Effector memory CD4-positive, alpha-beta T cell (primary cell): ENCODE measurements around the gene MFSD2B.
A peak's percentile ranks its signal among the peaks of the same experiment; 100 is the strongest.
"Not testable (repeated sequence)": the region's sequence is repeated elsewhere in the genome, so short reads cannot be mapped to it uniquely, and the experiment has no call there.

ENCODE experiments used
- DNase-seq, 3 donors: peaks; one replicate each; pipeline ENCODE4 v3.0.0-alpha.2; 2020
- H3K27ac ChIP-seq: 2 replicates; pipeline ENCODE4 v1.7.0; 2013; ENCODE audit warnings: mild to moderate bottlenecking, low read length, moderate library complexity; ENCODE audit not compliant: insufficient read depth, poor library complexity, severe bottlenecking
- H3K27me3 ChIP-seq: replicated peaks from 2 replicates; pipeline ENCODE4 v1.7.0; 2013; ENCODE audit warnings: mild to moderate bottlenecking, low read length; ENCODE audit not compliant: insufficient read depth, control insufficient read depth, poor library complexity, severe bottlenecking
- H3K36me3 ChIP-seq: 2 replicates; pipeline ENCODE4 v1.7.0; 2013; ENCODE audit warnings: mild to moderate bottlenecking, low read length, moderate library complexity; ENCODE audit not compliant: control insufficient read depth, insufficient read depth
- H3K4me1 ChIP-seq: 2 replicates; pipeline ENCODE4 v1.7.0; 2013; ENCODE audit warnings: low read length, mild to moderate bottlenecking; ENCODE audit not compliant: control insufficient read depth, insufficient read depth, poor library complexity, severe bottlenecking
- H3K4me3 ChIP-seq: 2 replicates; pipeline ENCODE4 v1.7.0; 2013; ENCODE audit warnings: low read length, low read depth, mild to moderate bottlenecking; ENCODE audit not compliant: insufficient read depth, poor library complexity, severe bottlenecking
- H3K9me3 ChIP-seq: 2 replicates; pipeline ENCODE4 v1.7.0; 2013; ENCODE audit warnings: mild to moderate bottlenecking, low read length, moderate library complexity; ENCODE audit not compliant: control insufficient read depth

Gene MFSD2B

DNA sequence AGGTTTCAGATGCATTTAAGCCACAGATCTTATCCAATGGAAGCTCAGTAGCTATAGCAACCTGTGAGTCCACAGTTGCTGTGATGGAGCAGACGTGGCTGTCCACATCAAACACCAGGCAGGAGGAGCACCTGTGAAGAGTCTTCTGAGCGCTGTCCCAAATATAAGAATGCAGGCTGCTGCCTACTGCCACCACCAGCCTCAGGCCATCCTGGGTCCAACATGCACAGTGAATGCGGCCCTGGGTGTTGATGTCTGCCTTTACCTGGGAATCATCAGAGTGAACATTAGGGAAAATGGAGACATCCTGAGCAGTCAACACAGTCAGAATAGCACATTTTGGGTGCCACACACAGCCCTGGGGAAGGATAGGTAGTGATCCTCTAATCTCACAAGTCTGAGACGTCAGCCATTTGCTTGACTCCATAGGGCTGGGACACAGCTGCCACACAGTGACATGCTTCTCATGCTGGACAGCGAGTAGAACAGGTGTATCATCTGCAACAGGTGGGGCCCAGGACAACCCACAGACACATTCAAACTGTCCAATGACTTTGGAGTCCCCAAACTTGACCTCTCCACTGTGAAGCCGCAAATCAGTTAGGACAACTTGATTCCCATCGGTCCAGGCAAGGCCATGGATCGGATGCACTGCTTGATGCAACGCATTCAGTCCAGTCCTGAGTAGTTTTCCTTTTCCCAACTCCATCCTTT lies 29.1 kb downstream of the MFSD2B start:
- no peaks in the 10 kb centered on the region for H3K9me3 ChIP-seq
- no peak overlapping the region for H3K27ac ChIP-seq

DNA sequence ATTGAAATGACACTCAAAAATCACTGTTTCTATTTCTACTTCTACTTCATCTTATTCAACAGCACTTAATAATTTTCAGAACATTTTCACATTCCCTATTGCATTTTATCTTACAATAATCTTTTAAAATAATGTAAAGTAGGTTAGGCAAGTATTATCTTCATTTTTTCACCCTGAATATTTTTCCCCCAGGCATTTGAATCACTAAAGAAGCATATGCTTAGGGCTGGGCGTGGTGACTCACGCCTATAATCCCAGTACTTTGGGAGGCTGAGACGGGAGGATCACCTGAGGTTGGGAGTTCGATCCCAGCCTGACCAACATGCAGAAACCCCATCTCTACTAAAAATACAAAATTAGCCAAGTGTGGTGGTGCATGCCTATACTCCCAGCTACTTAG lies 30.6 kb downstream of the MFSD2B start:
- peaks cover 13% of the 10 kb centered on the region for H3K36me3 ChIP-seq

More for the DNA sequence above, 29.1 kb downstream of the MFSD2B start:
- Histone ChIP-seq H3K27me3 (no peaks in the 10 kb centered on the region), H3K4me1 (no peaks in the 10 kb centered on the region), H3K4me3 (no peak overlapping the region), H3K36me3 (peaks cover 13% of the 10 kb centered on the region)
- no peak for DNase-seq

DNA sequence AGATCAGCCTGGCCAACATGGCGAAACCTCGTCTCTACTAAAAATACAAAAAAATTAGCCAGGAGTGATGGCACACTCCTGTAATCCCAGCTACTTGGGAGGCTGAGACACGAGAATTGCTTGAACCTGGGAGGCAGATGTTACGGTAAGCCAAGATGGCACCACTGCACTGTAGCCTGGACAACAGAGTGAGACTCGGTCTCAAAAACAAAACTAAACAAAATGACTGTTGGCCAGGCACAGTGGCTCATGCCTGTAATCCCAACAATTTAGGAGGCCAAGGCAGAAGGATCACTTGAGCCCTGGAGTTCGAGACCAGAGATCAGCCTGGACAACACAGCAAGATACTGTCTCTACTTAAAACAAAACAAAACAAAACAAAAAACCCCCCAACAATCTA lies 33.2 kb downstream of the MFSD2B start:
- not testable (repeated sequence) for H3K4me3 ChIP-seq, H3K27me3 ChIP-seq, DNase-seq, H3K4me1 ChIP-seq, H3K27ac ChIP-seq, H3K9me3 ChIP-seq
- H3K36me3 ChIP-seq, result peaks cover 12% of the 10 kb centered on the region

More for the DNA sequence above, 30.6 kb downstream of the MFSD2B start:
- Histone ChIP-seq H3K27me3 (no peaks in the 10 kb centered on the region), H3K9me3 (no peaks in the 10 kb centered on the region), H3K4me1 (no peaks in the 10 kb centered on the region), H3K4me3 (no peak overlapping the region), H3K27ac (no peak overlapping the region)
- DNase-seq, result no peak

DNA sequence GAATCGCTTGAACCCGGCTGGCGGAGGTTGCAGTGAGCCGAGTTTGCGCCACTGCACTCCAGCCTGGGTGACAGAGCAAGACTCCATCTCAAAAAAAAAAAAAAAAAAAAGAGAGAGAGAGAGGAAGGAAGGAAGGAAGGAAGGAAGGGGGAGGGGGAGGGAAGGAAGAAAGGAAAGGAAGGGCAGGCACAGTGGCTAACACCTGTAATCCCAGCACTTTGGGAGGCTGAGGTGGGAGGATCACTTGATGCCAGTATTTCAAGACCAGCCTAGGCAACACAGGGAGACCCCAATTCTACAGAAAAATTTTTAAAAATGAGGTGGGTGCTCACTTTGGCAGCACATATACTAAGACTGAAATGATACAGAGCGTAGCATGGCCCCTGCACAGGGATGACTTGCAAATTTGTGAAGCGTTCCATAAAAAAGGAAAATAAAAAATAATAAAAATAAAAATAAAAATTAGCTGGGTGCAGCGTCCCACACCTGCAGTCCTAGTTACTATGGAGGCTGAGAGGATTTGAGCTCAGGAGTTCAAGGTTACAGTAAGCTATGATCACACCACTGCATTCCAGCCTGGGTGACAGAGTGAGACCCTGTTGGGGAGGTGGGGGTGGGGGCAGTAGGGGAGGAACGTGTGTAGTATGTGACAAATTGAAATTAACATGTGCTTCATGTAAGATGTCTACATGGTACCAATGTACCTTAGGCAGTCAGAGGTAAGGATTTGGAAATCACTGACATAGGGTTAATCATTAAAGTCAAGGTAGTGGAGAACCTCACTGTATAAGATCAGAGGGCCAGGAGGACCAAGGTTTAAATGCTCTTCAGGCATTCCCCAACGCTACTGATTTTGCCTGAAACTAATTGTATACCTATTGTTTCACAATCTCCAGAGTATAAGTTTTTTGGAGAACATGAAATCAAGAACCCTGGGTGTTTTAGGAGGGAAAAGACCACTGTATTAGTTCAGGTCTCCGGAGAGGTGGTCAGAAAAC lies 35.9 kb downstream of the MFSD2B start:
- H3K27me3 ChIP-seq, result peaks cover 15% of the 10 kb centered on the region
- DNase-seq, result no peak
- H3K4me3 ChIP-seq, result no peak overlapping the region
- H3K27ac ChIP-seq, result no peak overlapping the region
- peaks cover 18% of the 10 kb centered on the region for H3K4me1 ChIP-seq
- no peaks in the 10 kb centered on the region for H3K36me3 ChIP-seq
- H3K9me3 ChIP-seq, result no peaks in the 10 kb centered on the region

DNA sequence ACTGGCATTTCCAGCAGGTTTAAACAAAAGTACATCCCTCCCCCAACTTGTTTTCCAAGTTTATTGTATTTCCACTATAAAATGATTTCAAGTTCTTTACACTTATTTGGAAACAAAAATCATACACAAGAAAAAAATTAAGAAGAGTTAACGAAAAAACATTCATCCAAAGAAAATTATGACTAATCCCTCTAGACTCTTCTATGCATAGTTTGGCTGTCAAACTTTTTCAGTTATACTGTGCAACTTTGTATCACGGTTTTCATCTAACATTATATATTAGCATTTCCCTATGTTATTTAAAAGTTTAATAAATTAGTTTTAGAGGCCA lies 36.7 kb downstream of the MFSD2B start:
- peaks cover 15% of the 10 kb centered on the region for H3K27me3 ChIP-seq
- no peaks in the 10 kb centered on the region for H3K9me3 ChIP-seq
- DNase-seq, result no peak
- H3K36me3 ChIP-seq, result no peaks in the 10 kb centered on the region
- H3K4me1 ChIP-seq, result peaks cover 18% of the 10 kb centered on the region
- H3K27ac ChIP-seq, result no peak overlapping the region
- H3K4me3 ChIP-seq, result peak overlapping the region; percentile 83

DNA sequence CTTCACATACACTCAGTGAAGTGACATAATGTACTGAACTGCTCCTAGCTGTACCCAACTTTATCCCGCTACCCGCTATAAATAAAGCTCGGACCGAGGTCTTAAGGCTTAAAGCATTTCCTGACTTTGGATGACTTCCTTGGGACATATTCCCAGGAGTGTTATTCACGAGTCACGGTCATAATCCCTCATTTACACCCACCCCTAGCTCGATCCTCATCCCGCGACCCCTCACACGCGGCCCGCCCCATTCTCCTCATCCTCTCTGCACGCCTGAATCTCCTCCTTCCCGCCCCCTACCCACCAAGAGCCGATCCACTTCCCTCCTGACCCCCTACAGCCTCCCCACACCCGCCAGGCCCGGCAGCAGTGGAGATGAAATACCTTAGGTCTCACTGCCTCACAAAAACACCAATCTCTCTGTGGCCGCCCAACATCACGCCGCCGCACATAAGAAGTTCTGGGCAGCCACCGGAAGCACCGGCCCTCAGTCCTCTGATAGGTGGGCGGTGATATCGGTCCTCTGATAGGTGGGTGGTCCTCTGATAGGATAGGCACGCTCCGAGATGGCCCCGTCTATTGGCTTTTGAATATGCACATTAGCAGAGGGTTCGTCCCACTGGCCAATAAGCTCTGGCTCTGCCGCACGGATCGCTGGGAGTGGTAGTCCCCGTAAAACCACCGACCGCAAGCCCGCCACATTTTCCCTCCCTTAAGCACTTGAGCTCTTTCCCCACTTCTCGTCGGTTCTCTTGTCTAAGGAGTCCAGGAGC lies 37.2 kb downstream of the MFSD2B start, which contains the start of gene WDCP:
WDCP (minus strand) TSS at position 462 of the 773 bp plus-strand sequence. CDS start 7,897 bp downstream, outside the sequence.
- peak within 1 kb of the TSS; percentile 83 for H3K4me3 ChIP-seq
- H3K27me3 ChIP-seq, result peaks cover 15% of the 10 kb centered on the region
- no peaks in the 10 kb centered on the region for H3K36me3 ChIP-seq
- H3K27ac ChIP-seq, result peak within 1 kb of the TSS; percentile 69
- DNase-seq, result peak; percentile 91 to 94 (median 91)
- no peaks in the 10 kb centered on the region for H3K9me3 ChIP-seq
- H3K4me1 ChIP-seq, result peaks cover 18% of the 10 kb centered on the region

DNA sequence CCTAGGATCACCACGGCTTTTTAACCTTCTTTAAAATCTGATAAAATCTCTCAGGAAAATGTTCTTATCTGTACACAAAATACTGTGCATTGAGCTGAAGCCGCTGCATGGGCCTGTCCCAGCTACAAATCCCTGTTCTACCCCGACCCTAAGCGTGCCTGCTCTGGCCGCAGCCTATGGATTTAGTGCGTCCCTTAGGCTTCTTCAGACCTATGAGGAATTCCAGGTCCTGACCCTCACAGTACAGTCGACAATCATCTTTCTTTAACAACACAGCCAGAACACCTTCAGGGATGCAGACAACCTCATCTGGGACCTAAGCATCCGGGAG lies 37.8 kb downstream of the MFSD2B start:
- peaks cover 15% of the 10 kb centered on the region for H3K27me3 ChIP-seq
- H3K27ac ChIP-seq, result no peak overlapping the region
- no peaks in the 10 kb centered on the region for H3K9me3 ChIP-seq
- H3K36me3 ChIP-seq, result no peaks in the 10 kb centered on the region
- DNase-seq, result no peak
- H3K4me3 ChIP-seq, result peak overlapping the region; percentile 6
- peaks cover 18% of the 10 kb centered on the region for H3K4me1 ChIP-seq

DNA sequence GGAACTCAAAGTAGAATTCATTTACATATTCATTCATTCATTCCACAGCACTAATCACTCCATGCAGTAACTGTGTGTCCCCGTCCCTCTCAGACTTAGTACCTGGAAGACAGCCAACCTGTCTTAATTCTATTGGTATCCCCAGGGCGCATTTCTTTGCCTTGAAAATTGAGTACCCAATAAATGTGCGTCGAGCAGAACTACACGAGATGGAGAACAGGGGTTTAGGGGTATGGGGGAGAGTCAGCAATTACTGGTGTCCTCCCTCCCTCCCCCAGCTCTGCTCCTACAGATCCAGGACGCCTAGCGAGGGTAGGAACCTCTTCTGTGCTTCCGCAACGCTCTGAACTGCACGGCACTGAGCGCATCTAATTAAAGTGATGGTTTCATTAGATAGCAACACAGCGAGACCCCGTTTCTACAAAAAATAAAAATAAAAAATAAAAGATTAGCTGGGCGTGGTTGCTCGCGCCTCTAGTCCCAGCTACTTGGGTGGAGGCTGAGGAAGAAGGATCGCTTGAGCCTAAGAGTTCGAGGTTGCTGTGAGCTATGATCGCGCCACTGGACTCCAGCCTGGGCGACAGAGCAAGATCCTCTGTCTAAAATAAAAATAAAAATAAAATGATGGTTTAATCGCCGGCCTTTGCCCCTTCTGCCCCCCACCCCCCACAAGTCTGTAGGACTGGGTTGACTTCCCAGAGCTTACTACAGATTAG lies 39.0 kb downstream of the MFSD2B start:
- Histone ChIP-seq H3K36me3 (no peaks in the 10 kb centered on the region), H3K27ac (no peak overlapping the region), H3K27me3 (peaks cover 15% of the 10 kb centered on the region), H3K9me3 (no peaks in the 10 kb centered on the region), H3K4me3 (peak overlapping the region; percentile 64), H3K4me1 (peaks cover 18% of the 10 kb centered on the region)
- no peak for DNase-seq

DNA sequence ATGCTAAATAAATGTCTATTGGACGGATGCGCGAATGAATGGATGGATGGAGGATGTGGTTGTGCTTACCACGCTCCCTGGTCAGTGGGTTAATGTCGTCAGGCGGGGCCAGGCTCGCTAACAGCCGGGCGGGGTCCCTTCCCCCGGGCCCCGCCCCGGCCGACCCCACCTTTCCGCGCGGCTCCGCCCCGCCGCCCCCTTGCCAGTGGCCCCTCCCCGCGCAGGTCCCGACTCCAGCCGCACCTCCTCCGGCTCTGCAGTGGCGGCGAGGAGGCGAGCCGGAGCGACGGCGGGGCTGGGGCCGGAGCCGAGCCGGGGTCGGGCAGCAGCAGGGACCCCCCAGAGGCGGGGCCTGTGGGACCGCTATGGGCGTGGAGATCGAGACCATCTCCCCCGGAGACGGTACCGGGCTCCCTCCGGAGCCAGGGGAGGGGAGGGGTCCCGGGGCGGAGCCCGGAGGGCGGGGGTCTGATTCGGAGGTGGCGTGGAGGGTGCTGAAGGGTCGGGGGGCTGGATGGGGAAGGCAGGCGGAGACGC lies 39.7 kb downstream of the MFSD2B start, which contains the start of gene FKBP1B:
FKBP1B (plus strand) TSS at position 257 of the 537 bp plus-strand sequence; CDS start at position 366, 109 bp downstream.
- peak within 1 kb of the TSS; percentile 64 for H3K4me3 ChIP-seq
- H3K27ac ChIP-seq, result peak within 1 kb of the TSS; percentile 18
- H3K36me3 ChIP-seq, result no peaks in the 10 kb centered on the region
- peak; percentile 40 to 55 (median 49) for DNase-seq
- no peaks in the 10 kb centered on the region for H3K9me3 ChIP-seq
- peaks cover 15% of the 10 kb centered on the region for H3K27me3 ChIP-seq
- H3K4me1 ChIP-seq, result peaks cover 18% of the 10 kb centered on the region
